NCI-H2081 treated with DMSO at 0.1 percent for 48 hours (cell line): ENCODE measurements around the gene TSPYL1.
"Not testable (repeated sequence)": the region's sequence is repeated elsewhere in the genome, so short reads cannot be mapped to it uniquely, and the experiment has no call there.

Experiments
- DNase-seq: peaks from one replicate; lab custom pipeline; 2025; lab: John Stamatoyannopoulos, UW

Gene TSPYL1

DNA sequence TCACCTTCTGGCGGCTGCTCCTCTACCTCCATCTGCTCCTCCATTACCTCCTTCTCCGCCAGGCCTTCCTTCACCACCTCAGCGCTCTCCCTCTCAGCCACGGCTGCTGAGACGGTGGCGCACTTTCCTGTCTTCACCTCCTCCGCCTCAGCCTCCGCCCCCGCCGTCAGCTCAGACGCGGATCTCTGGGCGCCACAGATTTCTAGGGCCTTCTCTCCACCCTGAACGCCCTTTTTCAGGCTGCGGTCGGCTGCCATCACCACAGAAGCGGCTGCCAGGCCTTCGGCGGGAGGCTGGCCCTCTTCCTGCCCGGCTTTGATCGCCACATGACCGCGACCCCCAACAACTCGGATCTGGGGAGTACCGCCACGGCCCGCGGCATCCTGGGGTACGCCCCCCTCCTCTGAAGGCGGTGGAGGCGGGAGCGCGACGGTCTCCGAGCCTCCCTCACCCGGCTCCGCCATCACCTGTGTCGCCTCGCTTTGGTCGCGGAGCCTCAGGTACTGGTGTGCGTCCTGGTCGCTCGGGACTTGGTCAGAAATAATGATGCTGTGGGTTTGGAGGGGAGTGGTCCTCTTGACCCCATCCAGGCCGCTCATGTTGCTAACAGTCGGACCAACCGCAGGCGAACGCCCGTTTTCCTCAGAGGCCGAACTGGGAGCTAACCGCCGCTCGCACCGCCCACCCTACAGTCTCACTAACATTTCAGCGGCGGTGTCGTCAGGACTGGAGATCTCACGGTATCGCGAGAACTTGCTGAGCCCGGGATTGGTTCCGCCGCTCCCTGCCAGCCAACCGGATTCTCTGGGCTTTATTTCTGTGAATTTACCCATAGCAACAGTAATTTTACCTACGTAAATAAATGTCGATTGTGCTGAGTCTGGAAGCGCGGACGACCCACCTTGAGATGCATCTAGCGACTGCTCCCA, at the start of gene TSPYL1:
TSS of gene TSPYL1 (minus strand) at position 699 of the 929 bp plus-strand sequence. CDS start at position 599, 100 bp downstream.
- peak; percentile 79 for DNase-seq

DNA sequence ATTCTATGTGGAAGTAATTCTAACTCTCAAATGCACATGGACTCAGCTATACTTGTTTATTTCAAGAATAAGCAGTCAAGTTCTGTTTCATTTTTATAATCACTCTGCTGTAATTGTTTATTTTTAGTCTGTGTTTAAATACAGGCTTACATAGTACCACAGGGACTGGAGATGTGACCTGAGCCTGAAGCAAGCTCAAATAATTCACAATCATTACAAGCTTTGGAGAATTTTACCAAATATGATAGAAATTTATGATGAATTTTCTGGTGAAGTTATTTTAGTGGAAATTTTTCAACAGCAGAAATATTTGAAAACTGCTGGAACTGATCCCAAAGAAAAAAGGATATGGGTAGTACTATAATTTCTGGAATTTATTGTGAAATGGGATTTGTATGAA, 49.4 kb upstream of the TSPYL1 start:
- DNase-seq: no peak

DNA sequence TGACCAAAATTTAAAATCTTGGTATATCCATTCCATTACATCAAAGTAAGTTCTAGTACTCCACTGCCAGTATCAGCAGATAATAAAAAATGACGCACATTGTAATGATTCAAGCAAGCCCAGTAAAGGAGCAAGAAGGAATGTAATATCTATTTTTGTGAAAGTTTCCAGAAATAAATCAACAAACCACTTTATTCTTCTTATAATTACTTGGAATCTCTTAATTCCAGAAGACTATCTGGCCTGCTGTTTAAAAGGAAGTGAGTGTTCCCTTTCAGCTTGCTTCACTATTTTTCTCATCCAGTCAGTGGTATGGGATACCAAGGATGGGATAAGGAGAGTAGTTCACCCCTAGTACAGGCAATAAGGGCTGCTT, 48.8 kb upstream of the TSPYL1 start:
- DNase-seq: no peak

DNA sequence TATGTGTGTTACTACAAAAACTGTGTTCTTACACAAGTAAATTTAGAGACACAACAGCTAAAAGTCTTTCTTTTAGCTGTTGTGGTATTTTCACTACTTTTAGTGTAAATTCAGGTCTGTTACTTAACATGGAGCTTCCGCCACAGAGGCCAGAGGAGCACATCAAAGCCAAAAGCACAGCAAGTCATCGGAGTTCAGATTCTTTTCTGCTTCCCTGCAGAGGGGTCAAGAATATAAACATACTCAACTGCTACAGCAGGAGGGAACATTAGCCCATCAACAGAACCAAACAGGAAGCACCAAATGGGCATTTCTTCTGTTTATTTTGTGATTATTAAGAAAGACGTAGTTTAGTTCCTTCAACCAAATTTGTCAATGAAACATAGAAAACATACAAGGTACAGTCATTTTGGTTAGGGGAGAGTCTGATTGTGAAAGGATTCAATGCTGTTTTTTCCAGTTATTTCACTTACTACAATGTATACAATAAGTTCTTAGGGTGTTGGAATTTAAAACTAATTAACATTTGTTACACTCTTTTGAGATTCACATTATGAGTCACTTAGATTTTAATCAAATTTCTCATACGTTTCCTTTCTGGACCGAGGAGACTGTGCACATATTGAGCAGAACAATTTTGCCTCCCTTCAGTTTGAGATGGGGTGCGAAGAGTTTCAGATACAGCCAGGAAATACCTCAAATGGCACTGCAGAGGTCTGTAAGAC, 48.2 kb upstream of the TSPYL1 start:
- no peak for DNase-seq

DNA sequence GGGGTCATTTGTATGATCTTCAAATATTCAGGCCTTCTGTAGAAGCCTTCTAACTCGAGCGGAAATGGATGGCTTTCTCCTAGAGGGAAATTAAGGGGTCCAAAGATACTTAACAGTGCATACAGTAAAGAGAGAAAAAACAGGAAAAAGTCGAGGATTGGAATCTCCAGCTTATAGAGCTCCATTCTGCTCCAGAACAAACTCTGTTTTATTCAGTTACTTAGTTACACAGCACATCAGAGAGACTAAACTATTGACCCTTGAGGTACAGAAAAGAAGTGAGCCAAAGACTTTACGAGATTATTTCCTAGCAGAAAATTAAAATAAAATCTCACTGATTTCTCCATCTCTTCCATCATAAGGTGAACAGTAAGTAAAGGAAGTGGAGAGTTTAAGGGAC, 47.3 kb upstream of the TSPYL1 start:
- no peak for DNase-seq

DNA sequence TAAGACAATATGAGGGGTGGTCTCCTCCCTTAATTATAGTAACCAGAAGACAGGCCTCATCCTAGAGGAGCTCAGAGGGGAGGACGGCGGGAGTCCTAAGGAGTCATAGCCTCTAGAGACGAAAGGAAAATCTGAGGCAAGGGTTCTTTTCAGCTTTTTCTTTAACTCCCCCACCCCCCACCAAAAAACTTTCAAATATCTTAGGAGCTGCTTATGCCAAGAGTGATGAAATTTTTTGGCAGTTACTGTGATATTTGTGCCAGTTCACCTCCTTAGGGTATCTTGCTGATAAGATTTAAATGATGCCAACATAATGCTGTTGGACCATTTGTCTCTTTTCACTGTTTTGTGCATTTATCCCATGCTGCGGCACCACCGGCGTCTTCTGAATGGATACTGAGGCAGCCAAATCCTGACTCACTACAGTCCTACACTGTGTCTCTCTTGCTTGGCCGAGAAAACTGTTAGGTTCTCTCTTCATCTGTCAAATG, 46.5 kb upstream of the TSPYL1 start:
- no peak for DNase-seq

DNA sequence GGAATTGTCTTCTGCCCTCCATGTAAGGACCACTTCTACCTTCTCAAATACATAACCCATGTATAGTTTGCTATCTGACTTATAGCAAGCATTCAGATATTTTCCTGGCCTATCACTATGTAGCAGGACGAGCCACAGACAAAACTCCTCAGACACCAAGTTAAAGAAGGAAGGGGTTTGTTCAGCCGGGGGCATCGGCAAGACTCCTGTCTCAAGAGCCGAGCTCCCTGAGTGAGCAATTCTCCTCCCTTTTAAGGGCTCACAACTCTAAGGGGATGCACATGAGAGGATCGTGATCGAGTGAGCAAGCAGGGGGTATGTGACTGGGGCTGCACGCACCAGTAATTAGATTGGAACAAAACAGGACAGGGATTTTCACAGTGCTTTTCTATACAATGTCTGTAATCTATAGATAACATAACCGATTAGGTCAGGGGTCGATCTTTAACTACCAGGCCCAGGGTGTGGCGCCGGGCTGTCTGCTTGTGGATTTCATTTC, 46.0 kb upstream of the TSPYL1 start:
- not testable (repeated sequence) for DNase-seq

DNA sequence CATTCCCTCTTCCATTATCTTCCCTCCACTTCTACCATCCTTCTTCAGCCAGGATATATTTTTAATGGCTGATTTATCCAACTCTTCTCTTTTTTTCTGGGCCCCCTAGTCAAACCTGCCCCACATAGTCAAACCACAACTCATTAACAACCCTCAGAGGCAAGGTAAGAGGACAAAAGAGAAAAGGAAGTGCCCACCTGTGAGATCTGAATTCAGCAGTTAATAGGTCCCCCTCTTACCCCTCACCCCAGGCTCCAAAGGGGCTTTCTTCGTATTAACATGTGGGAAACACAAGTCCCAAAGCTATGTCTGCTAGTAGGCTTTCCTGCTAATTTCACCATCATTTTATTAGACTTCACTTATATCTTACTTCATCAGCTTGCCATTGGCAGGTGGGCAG, 44.1 kb upstream of the TSPYL1 start:
- DNase-seq: no peak

DNA sequence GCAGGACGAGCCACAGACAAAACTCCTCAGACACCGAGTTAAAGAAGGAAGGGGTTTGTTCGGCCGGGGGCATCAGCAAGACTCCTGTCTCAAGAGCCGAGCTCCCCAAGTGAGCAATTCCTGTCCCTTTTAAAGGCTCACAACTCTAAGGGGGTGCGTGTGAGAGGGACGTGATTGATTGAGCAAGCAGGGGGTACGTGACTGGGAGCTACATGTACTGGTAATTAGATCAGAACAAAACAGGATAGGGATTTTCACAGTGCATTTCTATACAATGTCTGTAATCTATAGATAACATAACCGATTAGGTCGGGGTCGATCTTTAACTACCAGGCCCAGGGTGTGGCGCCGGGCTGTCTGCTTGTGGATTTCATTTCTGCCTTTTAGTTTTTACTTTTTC, 42.2 kb upstream of the TSPYL1 start:
- not testable (repeated sequence) for DNase-seq

DNA sequence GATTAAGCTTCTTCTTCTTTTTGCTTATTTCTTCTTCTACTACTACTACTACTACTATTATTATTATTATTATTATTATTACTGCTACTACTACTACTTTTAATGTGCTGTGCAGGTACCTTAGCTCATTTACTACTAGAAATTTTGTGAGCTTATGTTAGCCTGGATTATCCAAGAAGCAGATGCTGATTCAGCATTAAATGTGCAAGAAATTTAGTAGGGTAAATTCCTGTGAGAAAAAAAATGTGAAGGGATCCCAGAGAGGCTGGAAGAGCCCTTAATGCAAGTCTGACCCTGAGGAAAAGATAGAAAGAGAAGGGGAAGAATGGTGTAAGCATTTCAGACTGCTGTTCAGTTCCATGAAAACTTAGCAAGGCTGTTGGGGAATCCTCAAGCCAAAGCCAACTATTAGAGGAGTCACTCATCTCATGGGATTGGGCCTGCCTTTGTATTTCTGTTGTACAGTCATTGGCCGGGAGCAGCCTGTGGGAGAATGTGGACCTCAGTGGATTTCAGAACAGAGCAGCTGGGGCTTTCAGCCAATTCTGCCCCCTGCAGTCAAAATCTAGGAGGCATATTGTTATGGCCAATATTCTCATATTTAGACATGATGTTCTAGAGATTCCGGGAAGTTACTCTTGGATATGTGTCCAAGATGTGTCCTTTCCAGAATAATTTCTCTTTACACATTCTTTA, 37.2 kb upstream of the TSPYL1 start:
- DNase-seq: no peak

DNA sequence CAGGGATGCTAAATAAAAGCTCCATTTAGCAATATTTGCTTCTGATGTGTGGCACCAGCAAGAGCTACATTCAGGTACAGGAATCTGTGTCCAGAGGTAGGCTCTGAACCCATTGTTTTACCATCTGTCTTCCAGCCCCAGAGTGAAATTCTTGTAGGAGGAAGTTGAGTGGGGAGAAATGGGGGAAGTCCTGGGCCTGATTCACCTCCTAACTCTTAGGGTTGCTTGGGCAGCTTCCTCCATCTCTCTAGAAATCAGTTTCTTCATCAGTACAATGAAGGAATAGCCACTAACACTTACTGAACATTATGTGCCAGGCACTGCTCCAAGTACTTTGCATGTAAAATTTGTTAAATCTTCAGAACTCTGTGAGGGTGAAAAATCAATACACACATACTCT, 35.1 kb upstream of the TSPYL1 start:
- DNase-seq: no peak

DNA sequence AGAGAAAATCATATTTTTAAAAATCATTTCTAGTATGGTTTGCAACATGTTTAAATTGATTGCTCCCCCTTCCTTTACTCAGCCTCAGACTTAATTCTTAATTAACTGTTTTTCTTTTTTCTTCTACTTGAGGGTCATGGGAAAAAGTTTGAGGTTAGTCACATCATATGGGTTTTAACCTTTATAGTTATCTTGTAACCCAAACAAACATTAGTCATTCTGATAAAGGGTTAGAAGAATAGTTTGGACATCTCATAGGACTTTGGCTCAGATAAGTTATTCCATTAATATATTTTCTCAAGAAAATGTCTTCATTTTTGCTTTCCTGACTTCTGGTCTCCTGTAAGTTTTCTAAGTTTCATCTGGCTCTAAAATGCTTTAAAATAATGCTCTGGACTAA, 34.5 kb upstream of the TSPYL1 start:
- no peak for DNase-seq

DNA sequence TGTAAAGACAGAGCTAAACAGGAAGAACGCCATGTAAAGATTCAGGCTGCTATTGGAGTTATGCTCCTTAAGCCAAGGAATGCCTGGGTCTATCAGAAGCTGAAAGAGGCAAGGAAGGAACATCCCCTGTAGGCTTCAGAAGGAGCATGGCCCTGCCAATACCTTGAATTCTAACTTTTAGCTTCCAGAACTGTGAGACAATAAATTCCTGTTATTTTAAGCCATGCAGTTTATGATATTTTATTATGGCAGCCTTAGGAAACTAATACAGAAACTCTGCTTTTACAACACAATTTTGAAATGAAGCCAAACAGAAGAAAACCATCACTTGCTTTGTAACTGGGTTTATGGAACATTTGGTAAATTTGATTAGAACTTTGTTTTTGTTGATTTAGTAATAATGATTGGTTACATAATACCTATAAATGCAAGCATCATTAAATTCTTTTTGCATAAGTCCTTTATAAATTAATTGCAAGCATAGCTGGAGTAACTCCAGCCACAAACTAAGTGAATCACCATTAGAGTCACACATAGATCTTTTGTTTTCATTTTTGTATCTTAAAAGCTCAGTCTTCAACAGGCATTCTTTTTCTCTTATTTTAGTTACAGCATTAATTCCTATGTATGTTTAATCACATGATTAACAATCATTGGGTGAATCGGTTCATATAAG, 33.5 kb upstream of the TSPYL1 start:
- DNase-seq: no peak

DNA sequence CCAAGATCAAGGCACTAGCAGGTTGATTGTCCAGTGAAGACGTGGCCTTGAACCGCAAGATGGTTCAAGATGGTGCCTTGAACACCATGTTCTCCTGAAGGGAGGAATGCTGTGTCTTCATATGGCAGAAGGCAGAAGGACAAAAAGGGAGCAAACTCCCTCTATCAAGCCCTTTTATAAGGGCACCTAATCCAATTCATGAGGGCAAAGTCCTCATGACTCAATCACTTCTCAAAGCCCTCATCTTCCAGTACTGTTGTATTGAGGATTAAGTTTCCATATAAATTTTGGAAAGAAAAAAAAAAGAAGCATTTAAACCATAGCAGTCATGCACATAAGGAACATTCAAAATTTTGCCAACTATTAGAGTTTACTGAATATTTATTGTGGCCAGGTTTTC, 29.9 kb upstream of the TSPYL1 start:
- no peak for DNase-seq

DNA sequence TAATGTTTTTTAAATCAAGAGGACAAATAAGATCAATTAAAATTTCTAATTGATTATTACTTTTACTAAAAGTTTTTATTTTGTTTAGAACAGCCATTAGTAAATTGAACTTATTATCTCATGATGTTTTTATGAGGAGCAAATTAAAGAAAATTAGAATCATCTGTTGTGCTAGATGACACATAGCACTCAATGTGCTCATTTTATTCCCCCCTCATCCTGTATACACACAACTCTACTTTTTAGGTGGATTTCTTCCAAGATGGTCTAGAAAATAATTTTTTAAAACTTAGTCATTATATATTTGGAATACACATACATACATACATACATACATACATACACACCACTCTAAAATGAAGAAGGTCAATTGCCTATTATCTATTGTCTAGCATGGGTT, 29.3 kb upstream of the TSPYL1 start:
- no peak for DNase-seq

DNA sequence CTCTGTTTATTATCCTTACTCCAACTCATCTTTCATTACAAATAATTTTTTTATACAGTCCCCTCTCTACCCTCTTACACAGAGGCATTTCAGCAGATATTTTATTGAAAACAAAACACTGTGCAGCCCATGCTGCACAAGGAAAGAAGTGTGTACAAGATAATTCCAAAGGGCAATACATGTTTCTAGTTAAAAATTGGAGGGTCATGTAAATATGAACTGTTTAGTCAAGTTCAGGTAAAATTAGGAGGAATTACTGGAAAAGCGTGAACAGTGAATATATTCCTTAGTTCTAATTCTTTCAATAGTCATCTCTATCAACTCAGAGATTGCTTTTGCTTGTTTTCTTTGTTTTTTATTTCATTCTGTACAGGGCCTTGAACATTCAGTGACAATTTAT, 27.9 kb upstream of the TSPYL1 start:
- DNase-seq: no peak

DNA sequence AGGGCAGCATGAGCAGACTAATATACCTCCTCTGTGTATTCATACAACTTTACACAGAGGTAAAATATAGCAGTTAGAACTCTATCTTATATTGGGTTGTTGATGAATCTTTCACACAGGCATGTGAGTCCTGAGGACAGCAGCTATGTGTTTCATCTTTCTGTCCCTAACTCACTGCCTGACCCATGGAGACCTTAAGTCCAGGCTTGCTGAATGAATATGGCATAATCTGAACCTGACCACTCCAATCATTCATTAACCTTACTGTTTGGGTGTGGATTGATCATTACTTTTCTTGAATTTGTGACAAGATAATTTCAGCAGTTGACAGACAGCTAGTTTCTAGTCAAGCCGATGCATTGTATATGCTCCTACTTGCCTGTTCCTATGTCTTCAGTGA, 27.3 kb upstream of the TSPYL1 start:
- DNase-seq: no peak

DNA sequence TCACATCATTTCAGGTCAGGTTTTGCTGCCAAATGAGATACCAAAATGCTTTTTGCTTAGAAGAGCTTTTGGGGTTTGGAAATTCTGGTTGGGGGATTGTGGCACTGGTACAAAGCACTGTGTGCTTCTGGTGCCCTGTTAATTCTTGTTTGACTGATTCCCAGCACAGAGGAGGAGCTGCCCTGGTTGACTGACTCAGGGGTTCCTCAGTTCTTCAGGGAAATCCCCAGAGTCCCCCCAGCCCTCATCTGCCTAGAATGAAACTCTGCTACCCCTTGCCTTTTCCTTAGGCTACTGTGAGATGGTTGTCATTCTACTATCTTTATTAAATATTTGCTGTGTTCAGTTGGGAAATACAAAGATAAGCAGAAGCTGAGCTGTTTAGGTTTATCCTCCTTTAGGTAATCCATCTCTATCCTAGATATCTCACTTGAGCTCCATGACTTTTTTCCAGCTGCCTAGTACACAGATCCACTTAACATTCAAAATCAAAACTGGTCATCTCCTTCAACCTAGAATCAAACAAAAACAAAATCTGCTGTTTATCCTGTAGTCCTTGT, 24.9 kb upstream of the TSPYL1 start:
- DNase-seq: no peak

DNA sequence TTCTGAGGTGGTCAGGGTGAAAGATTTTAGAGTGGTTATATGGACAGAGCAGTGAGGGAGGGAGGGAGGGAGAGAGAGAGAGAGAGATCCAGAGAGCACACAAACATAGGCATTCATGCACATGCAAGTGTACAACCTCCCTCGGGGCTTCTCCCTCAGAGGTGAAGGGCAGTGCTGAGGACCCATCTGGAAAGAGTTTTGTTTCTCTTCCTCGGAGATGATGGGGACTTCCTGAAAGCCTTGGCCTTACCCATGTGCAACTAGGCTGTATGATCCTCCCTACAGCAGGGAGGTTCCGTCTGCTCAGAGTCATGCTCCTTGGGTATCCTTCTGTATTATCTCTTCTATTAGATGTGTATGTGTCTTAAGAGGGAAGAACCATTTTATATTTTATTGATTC, 21.4 kb upstream of the TSPYL1 start:
- DNase-seq: no peak

DNA sequence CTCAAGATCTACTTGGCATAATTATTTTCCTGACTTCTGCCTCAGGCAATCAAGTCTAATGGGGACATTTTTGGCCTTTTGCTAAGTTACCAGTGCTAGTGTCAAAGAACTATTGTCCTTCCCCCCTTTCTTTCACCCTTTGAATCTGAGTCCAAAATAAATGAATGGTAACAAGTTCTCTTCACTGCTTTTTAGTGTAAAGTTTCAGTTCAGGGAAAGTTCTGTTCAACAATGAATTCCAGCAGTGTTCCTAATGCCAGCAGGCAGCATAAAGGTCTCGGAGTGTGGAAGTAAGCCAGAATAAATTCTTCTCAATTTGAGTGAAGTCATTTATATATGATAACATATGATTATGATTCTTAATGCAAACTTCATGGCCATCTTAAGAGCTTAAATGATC, 20.8 kb upstream of the TSPYL1 start:
- no peak for DNase-seq

DNA sequence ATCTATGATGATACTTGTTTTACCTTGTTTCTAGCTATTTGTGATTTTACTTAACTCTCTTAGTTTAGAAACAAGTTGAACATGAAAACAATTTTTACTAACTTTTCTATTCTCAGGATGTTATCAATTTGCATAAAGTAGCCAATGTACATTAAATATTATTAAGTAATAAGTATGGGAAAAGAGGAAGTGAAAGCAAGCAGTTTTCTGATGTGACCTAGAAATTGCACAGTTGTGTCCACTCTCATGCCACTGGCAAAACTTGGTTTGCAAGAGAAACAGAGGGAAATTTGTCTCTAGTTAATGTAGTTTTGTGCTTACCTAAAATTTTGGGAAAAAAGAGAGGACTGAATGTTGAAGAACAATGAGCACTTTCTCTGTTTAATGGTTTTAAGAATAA, 19.2 kb upstream of the TSPYL1 start:
- DNase-seq: no peak

DNA sequence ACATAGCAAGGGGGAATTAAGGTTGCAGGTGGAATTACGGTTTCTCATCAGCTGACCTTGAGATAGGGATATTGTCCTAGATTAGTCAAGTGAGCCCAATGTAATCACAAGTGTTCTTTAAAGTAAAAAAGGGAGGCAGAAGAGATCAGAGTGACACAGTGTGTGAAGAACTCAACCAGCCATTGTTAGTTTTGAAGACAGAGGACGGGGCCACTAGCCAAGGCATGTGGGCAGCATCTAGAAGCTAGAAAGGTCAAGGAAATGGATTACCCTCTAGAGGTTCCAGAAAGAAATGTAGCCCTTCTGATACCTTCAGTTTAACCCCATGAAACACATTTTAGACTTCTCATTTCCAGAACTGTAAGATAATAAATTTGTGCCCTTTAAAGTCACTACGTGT, 18.5 kb upstream of the TSPYL1 start:
- DNase-seq: no peak
